ENCODE results near the gene FSTL4.

DNA sequence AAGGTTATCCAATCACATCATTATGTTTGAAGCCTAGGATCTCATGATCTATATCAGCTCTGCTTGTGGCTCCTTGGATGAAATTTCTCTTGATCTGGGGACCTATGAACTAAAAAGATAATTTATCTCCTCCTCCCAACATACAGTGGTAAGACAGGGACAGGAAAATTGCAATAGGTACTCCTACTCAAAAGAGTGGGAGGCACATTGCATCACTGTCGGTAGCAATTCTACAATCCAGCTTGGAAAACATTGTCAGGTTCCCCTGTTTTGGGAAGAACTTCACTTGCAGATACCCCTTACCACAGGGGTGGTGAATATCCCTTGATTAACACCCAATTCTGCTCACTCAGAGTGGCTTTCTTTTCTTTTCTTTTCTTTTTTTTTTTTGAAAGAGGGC is 452.8 kb downstream of the FSTL4 start:
- TF ChIP-seq REST (IDR thresholded peaks at IDR 0.05) = no peak
- TF ChIP-seq, protein P1, sequence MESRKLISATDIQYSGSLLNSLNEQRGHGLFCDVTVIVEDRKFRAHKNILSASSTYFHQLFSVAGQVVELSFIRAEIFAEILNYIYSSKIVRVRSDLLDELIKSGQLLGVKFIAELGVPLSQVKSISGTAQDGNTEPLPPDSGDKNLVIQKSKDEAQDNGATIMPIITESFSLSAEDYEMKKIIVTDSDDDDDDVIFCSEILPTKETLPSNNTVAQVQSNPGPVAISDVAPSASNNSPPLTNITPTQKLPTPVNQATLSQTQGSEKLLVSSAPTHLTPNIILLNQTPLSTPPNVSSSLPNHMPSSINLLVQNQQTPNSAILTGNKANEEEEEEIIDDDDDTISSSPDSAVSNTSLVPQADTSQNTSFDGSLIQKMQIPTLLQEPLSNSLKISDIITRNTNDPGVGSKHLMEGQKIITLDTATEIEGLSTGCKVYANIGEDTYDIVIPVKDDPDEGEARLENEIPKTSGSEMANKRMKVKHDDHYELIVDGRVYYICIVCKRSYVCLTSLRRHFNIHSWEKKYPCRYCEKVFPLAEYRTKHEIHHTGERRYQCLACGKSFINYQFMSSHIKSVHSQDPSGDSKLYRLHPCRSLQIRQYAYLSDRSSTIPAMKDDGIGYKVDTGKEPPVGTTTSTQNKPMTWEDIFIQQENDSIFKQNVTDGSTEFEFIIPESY (IDR thresholded peaks at IDR 0.05) = no peak
- TF ChIP-seq YY1 (IDR thresholded peaks at IDR 0.05) = no peak
- no peak for TF ChIP-seq JUND (IDR thresholded peaks at IDR 0.05)

Data from liver (tissue), 2 donors.